ENCODE results near the gene PLCL1.

Gene PLCL1

GRCh38 chr2:197862246-197862955 is 58.0 kb downstream of the PLCL1 start:
- no peak for DNase-seq

GRCh38 chr2:197863744-197864143 is 59.4 kb downstream of the PLCL1 start:
- DNase-seq: no peak

- DNase-seq: no peak
Measured at GRCh38 chr2:197866455-197866854, 62.1 kb downstream of the PLCL1 start.

- DNase-seq: no peak
Measured at GRCh38 chr2:197867033-197867432, 62.6 kb downstream of the PLCL1 start.

GRCh38 chr2:197867624-197868023 is 63.2 kb downstream of the PLCL1 start:
- DNase-seq: no peak

- no peak for DNase-seq
Measured at GRCh38 chr2:197868206-197868605, 63.8 kb downstream of the PLCL1 start.

GRCh38 chr2:197869041-197869440 is 64.6 kb downstream of the PLCL1 start:
- DNase-seq: no peak

GRCh38 chr2:197869501-197870111 is 65.2 kb downstream of the PLCL1 start:
- DNase-seq: no peak

- DNase-seq: no peak
Measured at GRCh38 chr2:197870137-197870536, 65.7 kb downstream of the PLCL1 start.

GRCh38 chr2:197871780-197872456 is 67.5 kb downstream of the PLCL1 start:
- DNase-seq: no peak

GRCh38 chr2:197873293-197873701 is 68.9 kb downstream of the PLCL1 start:
- no peak for DNase-seq

- DNase-seq: no peak
Measured at GRCh38 chr2:197875763-197876162, 71.4 kb downstream of the PLCL1 start.

GRCh38 chr2:197876524-197876923 is 72.1 kb downstream of the PLCL1 start:
- DNase-seq: no peak

- no peak for DNase-seq
Measured at GRCh38 chr2:197877038-197877437, 72.6 kb downstream of the PLCL1 start.

GRCh38 chr2:197878792-197879191 is 74.4 kb downstream of the PLCL1 start:
- no peak for DNase-seq

GRCh38 chr2:197879812-197880408 is 75.5 kb downstream of the PLCL1 start:
- DNase-seq: no peak

GRCh38 chr2:197883354-197884032 is 79.1 kb downstream of the PLCL1 start:
- DNase-seq: no peak

- no peak for DNase-seq
Measured at GRCh38 chr2:197884252-197884651, 79.9 kb downstream of the PLCL1 start.

GRCh38 chr2:197885126-197885525 is 80.7 kb downstream of the PLCL1 start:
- DNase-seq: no peak

GRCh38 chr2:197885587-197885986 is 81.2 kb downstream of the PLCL1 start:
- DNase-seq: no peak

GRCh38 chr2:197888321-197888720 is 83.9 kb downstream of the PLCL1 start:
- no peak for DNase-seq

GRCh38 chr2:197889041-197889440 is 84.6 kb downstream of the PLCL1 start:
- DNase-seq: no peak

GRCh38 chr2:197890168-197890567 is 85.8 kb downstream of the PLCL1 start:
- no peak for DNase-seq
